Spleen (tissue), 11 donors: ENCODE data around the gene CAPG. TPM values are rescaled to one million over a fixed set of nuclear protein-coding genes. Genes with fewer than 3 reads are reported as not detected.

ENCODE experiments used
- DNase-seq: peaks from one replicate; pipeline ENCODE4 v3.0.0-alpha.2; 2020
- H3K27ac ChIP-seq, 8 donors: fragments of 200-600 bp; sonication (generic) in 7 of 8; 1 replicate in 4 of 8; 2 replicates in 4 of 8; pipeline versions ENCODE4 v1.5.0 to v1.8.0; 2016 to 2021; ENCODE audit warnings: inconsistent platforms in 4 of 8, mild to moderate bottlenecking in 4 of 8, moderate library complexity in 1 of 8
- H3K27me3 ChIP-seq, 7 donors: fragments of 200-600 bp; sonication (generic) in 6 of 7; replicated peaks in 1 of 7; 1 replicate in 4 of 7; 2 replicates in 3 of 7; pipeline versions ENCODE4 v1.5.0 to v1.8.0; 2016 to 2021; ENCODE audit warnings: inconsistent platforms in 3 of 7, mild to moderate bottlenecking in 1 of 7
- H3K36me3 ChIP-seq, 6 donors: fragments of 200-600 bp; sonication (generic) in 5 of 6; 1 replicate in 4 of 6; 2 replicates in 2 of 6; pipeline versions ENCODE4 v1.5.0 to v1.8.0; 2016 to 2021; ENCODE audit warnings: inconsistent platforms in 2 of 6
- H3K4me1 ChIP-seq, 6 donors: fragments of 200-600 bp; sonication (generic) in 5 of 6; 1 replicate in 3 of 6; 2 replicates in 3 of 6; pipeline versions ENCODE4 v1.5.0 to v1.8.0; 2016 to 2021; ENCODE audit warnings: inconsistent platforms in 3 of 6
- H3K4me3 ChIP-seq, 8 donors: fragments of 200-600 bp; sonication (generic) in 7 of 8; 1 replicate in 4 of 8; 2 replicates in 4 of 8; pipeline versions ENCODE4 v1.5.0 to v1.8.0; 2016 to 2021; ENCODE audit warnings: inconsistent platforms in 4 of 8, mild to moderate bottlenecking in 4 of 8, moderate library complexity in 2 of 8
- H3K9me3 ChIP-seq, 8 donors: fragments of 200-600 bp; sonication (generic) in 7 of 8; 1 replicate in 4 of 8; 2 replicates in 4 of 8; pipeline versions ENCODE4 v1.5.0 to v1.8.0; 2016 to 2021; ENCODE audit warnings: inconsistent platforms in 4 of 8
- CTCF ChIP-seq, 11 experiments: fragments of 200-600 bp in 7 of 11; fragments of 450-650 bp in 4 of 11; sonication (generic) in 4 of 11; IDR thresholded peaks in 8 of 11; conservative IDR thresholded peaks in 3 of 11; 1 replicate in 7 of 11; 2 replicates in 4 of 11; pipeline versions ENCODE4 v1.4.0 to v1.8.0; 2016 to 2021; ENCODE audit warnings: antibody characterized with exemption in 11 of 11, inconsistent platforms in 4 of 11, mild to moderate bottlenecking in 1 of 11
- POLR2A ChIP-seq, 3 donors: fragments of 450-650 bp; IDR thresholded peaks; one replicate each; pipeline ENCODE4 v1.5.1; 2017; ENCODE audit warnings: antibody characterized with exemption in 3 of 3, mild to moderate bottlenecking in 1 of 3
- POLR2AphosphoS5 ChIP-seq, 3 donors: sonication (generic); formaldehyde crosslinking; IDR thresholded peaks; one replicate each; pipeline ENCODE4 v1.5.1; 2017; ENCODE audit warnings: antibody characterized with exemption in 3 of 3
- WGBS, 5 donors: extraction: QIAGEN DNeasy Blood & Tissue Kit in 3 of 5; methylation state at CpG; one replicate each; pipeline versions ENCODE4 v1.1.5 to v1.1.7; 2013 to 2018; 5-methylcytosine and 5-hydroxymethylcytosine counted together
- intact Hi-C: fragments of 100-400 bp; cut with DNase I; formaldehyde crosslinking; loops from one replicate; pipeline ENCODE4 v1.15.0; 2023; ENCODE audit warnings: low total_unique reads
- polyA plus RNA-seq, 3 donors: library from polyadenylated mRNA; stranded (reverse); fragments of 200-250 nt; gene quantifications; one replicate each; pipeline ENCODE4 v1.2.1, GENCODE V29; 2013
- total RNA-seq, 7 donors: library from RNA; depleted of rRNA in 3 of 7; stranded (reverse); fragments of >200 nt in 3 of 7; fragmentation: NEBNext Ultra II Directional in 4 of 7; extraction: Animal tissue kit (Norgen Biotek cat#: 25700) in 4 of 7; gene quantifications; one replicate each; pipeline versions ENCODE4 v1.1.0 to v1.2.1, GENCODE V29; 2016 to 2021
- donor health status: healthy with polysubstance abuse.
- donor health status: DM: no; HTN: no; CAD: no; lungs with moderate emphysema.
- donor health status: DM: no; HTN: no; CAD: no.
- donor health status: Bipolar disorder and iron deficiency.
- donor health status: healthy.
- donor health status: DM: no; HTN: no; CAD: no.
- donor health status: DM: yes; HTN: yes; CAD: no.

Gene CAPG
- total and polyA plus RNA-seq, 10 donors: 31.1 to 196 (median 59.0) TPM

- Histone ChIP-seq H3K9me3 (no peaks in the 10 kb centered on the region), H3K36me3 (no peaks in the 10 kb centered on the region), H3K4me3 (peak overlapping the region in 1 of 8 donors; percentile 74), H3K27me3 (no peaks in the 10 kb centered on the region), H3K27ac (peak overlapping the region; percentile 87 to 98 (median 96)), H3K4me1 (peaks cover 14 to 69% (median 44%) of the 10 kb centered on the region in 6 donors)
- DNase-seq: no peak
- intact Hi-C loops: no loop called here
- 83 to 96% (median 88%) methylated on average over 16 of the region's 16 CpGs for WGBS, 5 donors
- TF ChIP-seq CTCF (IDR thresholded peaks at IDR 0.05 in 8 of 11, conservative IDR thresholded peaks at IDR 0.05 in 3 of 11) (no peak), POLR2AphosphoS5 (IDR thresholded peaks at IDR 0.05) (no peak), POLR2A (IDR thresholded peaks at IDR 0.05) (no peak)
Observed at GRCh38 chr2:85435981-85436835, 26.0 kb upstream of the CAPG start.

GRCh38 chr2:85435220-85435958 is 25.2 kb upstream of the CAPG start:
- DNase-seq: no peak
- Histone ChIP-seq H3K27me3 (no peaks in the 10 kb centered on the region), H3K4me3 (no peak overlapping the region), H3K27ac (peak overlapping the region in 3 of 8 donors; percentile 97 to 98 (median 98)), H3K36me3 (no peaks in the 10 kb centered on the region), H3K9me3 (no peaks in the 10 kb centered on the region), H3K4me1 (peaks cover 14 to 69% (median 44%) of the 10 kb centered on the region in 6 donors)
- 77 to 91% (median 87%) methylated on average over 13 to 21 of the region's 21 CpGs for whole genome bisulfite sequencing, 5 donors
- intact Hi-C loops: no loop called here
- TF ChIP-seq POLR2AphosphoS5 (IDR thresholded peaks at IDR 0.05) (no peak), POLR2A (IDR thresholded peaks at IDR 0.05) (no peak), CTCF (IDR thresholded peaks at IDR 0.05 in 8 of 11, conservative IDR thresholded peaks at IDR 0.05 in 3 of 11) (no peak)

GRCh38 chr2:85434696-85435095 is 24.5 kb upstream of the CAPG start:
- Histone ChIP-seq H3K27ac (peak overlapping the region in 3 of 8 donors; percentile 55 to 98 (median 97)), H3K27me3 (no peaks in the 10 kb centered on the region), H3K4me3 (no peak overlapping the region), H3K4me1 (peaks cover 14 to 65% (median 44%) of the 10 kb centered on the region in 6 donors), H3K36me3 (no peaks in the 10 kb centered on the region), H3K9me3 (no peaks in the 10 kb centered on the region)
- DNase-seq: no peak
- WGBS, 5 donors: 39 to 64% (median 45%) methylated on average over 4 to 8 of the region's 8 CpGs
- TF ChIP-seq POLR2AphosphoS5 (IDR thresholded peaks at IDR 0.05) (no peak), CTCF (IDR thresholded peaks at IDR 0.05 in 8 of 11, conservative IDR thresholded peaks at IDR 0.05 in 3 of 11) (no peak), POLR2A (IDR thresholded peaks at IDR 0.05) (no peak)
- intact Hi-C loops: no loop called here
